ENCODE results near the gene LPAR2. TPM values are rescaled to one million over a fixed set of nuclear protein-coding genes. Genes with fewer than 3 reads are reported as not detected.

Gene LPAR2
- total RNA-seq, 1 donor from 2014 or later = 35.5 TPM

DNA sequence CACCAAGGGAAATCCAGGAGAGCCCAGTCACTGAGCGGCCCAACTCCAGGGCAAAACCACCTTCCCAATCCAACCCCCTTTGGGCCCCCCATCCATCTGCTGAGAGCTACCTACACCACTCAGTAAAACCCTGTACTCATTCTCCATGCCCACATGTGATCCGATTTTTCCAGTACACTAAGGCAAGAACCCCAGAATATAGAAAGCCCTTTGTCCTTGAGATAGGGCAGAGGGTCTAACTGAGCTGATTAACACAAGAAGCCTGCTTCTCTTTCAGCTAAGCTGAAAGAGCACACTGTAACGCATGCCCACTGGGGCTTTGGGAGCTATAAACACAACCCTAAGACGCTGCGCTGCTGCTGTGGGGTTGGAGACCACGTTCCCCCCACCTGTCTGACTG is 45.5 kb downstream of the LPAR2 start:
- peaks cover 7% of the 10 kb centered on the region for H3K27me3 Mint-ChIP-seq (ENCODE audit: unreplicated experiment)
- no peaks in the 10 kb centered on the region for H3K36me3 Mint-ChIP-seq (ENCODE audit: low read depth, unreplicated experiment)
- no peak for DNase-seq (ENCODE audit: low spot score)
- no peaks in the 10 kb centered on the region for H3K4me1 Mint-ChIP-seq (ENCODE audit: unreplicated experiment)
- H3K4me3 Mint-ChIP-seq (ENCODE audit: unreplicated experiment) = no peak overlapping the region
- TF ChIP-seq, protein P1, sequence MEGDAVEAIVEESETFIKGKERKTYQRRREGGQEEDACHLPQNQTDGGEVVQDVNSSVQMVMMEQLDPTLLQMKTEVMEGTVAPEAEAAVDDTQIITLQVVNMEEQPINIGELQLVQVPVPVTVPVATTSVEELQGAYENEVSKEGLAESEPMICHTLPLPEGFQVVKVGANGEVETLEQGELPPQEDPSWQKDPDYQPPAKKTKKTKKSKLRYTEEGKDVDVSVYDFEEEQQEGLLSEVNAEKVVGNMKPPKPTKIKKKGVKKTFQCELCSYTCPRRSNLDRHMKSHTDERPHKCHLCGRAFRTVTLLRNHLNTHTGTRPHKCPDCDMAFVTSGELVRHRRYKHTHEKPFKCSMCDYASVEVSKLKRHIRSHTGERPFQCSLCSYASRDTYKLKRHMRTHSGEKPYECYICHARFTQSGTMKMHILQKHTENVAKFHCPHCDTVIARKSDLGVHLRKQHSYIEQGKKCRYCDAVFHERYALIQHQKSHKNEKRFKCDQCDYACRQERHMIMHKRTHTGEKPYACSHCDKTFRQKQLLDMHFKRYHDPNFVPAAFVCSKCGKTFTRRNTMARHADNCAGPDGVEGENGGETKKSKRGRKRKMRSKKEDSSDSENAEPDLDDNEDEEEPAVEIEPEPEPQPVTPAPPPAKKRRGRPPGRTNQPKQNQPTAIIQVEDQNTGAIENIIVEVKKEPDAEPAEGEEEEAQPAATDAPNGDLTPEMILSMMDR (IDR thresholded peaks at IDR 0.05; ENCODE audit: unreplicated experiment) = no peak
- H3K9me3 Mint-ChIP-seq (ENCODE audit: unreplicated experiment) = no peaks in the 10 kb centered on the region
- no peak overlapping the region for H3K27ac Mint-ChIP-seq (ENCODE audit: unreplicated experiment)

GRCh38 chr19:19581391-19581790 is 46.6 kb downstream of the LPAR2 start:
- TF ChIP-seq, protein P1 (IDR thresholded peaks at IDR 0.05; ENCODE audit: unreplicated experiment) = no peak
- no peak for DNase-seq (ENCODE audit: low spot score)
- Mint-ChIP-seq H3K4me1 (ENCODE audit: unreplicated experiment) (no peaks in the 10 kb centered on the region), H3K36me3 (ENCODE audit: low read depth, unreplicated experiment) (no peaks in the 10 kb centered on the region), H3K27ac (ENCODE audit: unreplicated experiment) (no peak overlapping the region), H3K4me3 (ENCODE audit: unreplicated experiment) (no peak overlapping the region), H3K9me3 (ENCODE audit: unreplicated experiment) (no peaks in the 10 kb centered on the region), H3K27me3 (ENCODE audit: unreplicated experiment) (peaks cover 7% of the 10 kb centered on the region)

DNA sequence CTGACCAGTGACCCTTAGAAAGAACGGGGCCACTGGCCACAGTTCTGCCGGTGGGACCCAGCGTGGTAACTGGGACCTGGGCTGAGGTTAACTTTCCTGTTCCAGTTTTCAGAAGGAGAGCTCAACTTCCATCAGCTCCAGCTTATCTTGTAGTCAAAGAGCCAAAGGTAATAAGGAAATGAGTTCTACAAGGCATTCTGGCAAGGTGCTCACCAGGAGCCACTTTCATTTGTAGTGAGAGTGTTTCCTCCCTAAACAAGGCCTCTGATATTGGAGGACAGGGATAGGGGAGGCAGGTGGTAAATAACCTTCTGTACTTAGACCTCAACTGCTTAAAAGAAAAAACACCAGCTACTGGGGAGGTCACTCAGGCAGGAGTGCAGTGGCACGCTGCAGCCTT is 47.6 kb downstream of the LPAR2 start:
- Mint-ChIP-seq H3K36me3 (ENCODE audit: low read depth, unreplicated experiment) (no peaks in the 10 kb centered on the region), H3K27ac (ENCODE audit: unreplicated experiment) (no peak overlapping the region), H3K4me1 (ENCODE audit: unreplicated experiment) (no peaks in the 10 kb centered on the region), H3K9me3 (ENCODE audit: unreplicated experiment) (no peaks in the 10 kb centered on the region), H3K27me3 (ENCODE audit: unreplicated experiment) (peaks cover 7% of the 10 kb centered on the region), H3K4me3 (ENCODE audit: unreplicated experiment) (no peak overlapping the region)
- TF ChIP-seq, protein P1 (IDR thresholded peaks at IDR 0.05; ENCODE audit: unreplicated experiment) = no peak
- no peak for DNase-seq (ENCODE audit: low spot score)

- no peak overlapping the region for H3K27ac Mint-ChIP-seq (ENCODE audit: unreplicated experiment)
- H3K4me1 Mint-ChIP-seq (ENCODE audit: unreplicated experiment) = no peaks in the 10 kb centered on the region
- H3K4me3 Mint-ChIP-seq (ENCODE audit: unreplicated experiment) = no peak overlapping the region
Measured at GRCh38 chr19:19579533-19580361, 48.3 kb downstream of the LPAR2 start.

GRCh38 chr19:19578252-19578651 is 49.8 kb downstream of the LPAR2 start:
- TF ChIP-seq, protein P1 (IDR thresholded peaks at IDR 0.05; ENCODE audit: unreplicated experiment) = no peak
- Mint-ChIP-seq H3K27me3 (ENCODE audit: unreplicated experiment) (peaks cover 4% of the 10 kb centered on the region), H3K27ac (ENCODE audit: unreplicated experiment) (no peak overlapping the region), H3K36me3 (ENCODE audit: low read depth, unreplicated experiment) (no peaks in the 10 kb centered on the region), H3K4me3 (ENCODE audit: unreplicated experiment) (no peak overlapping the region), H3K9me3 (ENCODE audit: unreplicated experiment) (no peaks in the 10 kb centered on the region), H3K4me1 (ENCODE audit: unreplicated experiment) (no peaks in the 10 kb centered on the region)
- DNase-seq (ENCODE audit: low spot score) = no peak

More at GRCh38 chr19:19579533-19580361, 48.3 kb downstream of the LPAR2 start:
- DNase-seq (ENCODE audit: low spot score) = no peak
- H3K9me3 Mint-ChIP-seq (ENCODE audit: unreplicated experiment) = no peaks in the 10 kb centered on the region
- TF ChIP-seq, protein P1 (IDR thresholded peaks at IDR 0.05; ENCODE audit: unreplicated experiment) = no peak
- H3K27me3 Mint-ChIP-seq (ENCODE audit: unreplicated experiment) = peaks cover 7% of the 10 kb centered on the region
- H3K36me3 Mint-ChIP-seq (ENCODE audit: low read depth, unreplicated experiment) = no peaks in the 10 kb centered on the region
